ENCODE results near the gene SYTL4.

- TF ChIP-seq POLR2A (IDR thresholded peaks at IDR 0.05) (no peak), CTCF (IDR thresholded peaks at IDR 0.05) (no peak), EP300 (IDR thresholded peaks at IDR 0.05) (no peak)
These were observed 96.0 kb downstream of the SYTL4 start for GRCh38 chrX:100635989-100636320.
